Right cardiac atrium (tissue), 5 donors: ENCODE results near the gene CYP4Z1. TPM values are rescaled to one million over a fixed set of nuclear protein-coding genes. Genes with fewer than 3 reads are reported as not detected.
"Not testable (repeated sequence)": the region's sequence is repeated elsewhere in the genome, so short reads cannot be mapped to it uniquely, and the experiment has no call there.

ENCODE experiments used
- ATAC-seq, 2 donors: fragments of 200-7000 bp; cut with Tn5 transposase; one replicate each; pipeline versions ENCODE4 v1.8.0 to v1.9.1; 2020; ENCODE audit warnings: moderate library complexity in 2 of 2, mild to moderate bottlenecking in 1 of 2
- DNase-seq, 3 donors: peaks; one replicate each; pipeline ENCODE4 v3.0.0-alpha.2; 2020
- H3K27ac ChIP-seq: one replicate; pipeline ENCODE4 v1.5.1; 2013; ENCODE audit warnings: mild to moderate bottlenecking, low read length, control low read depth, moderate library complexity
- H3K27me3 ChIP-seq: one replicate; pipeline ENCODE4 v1.6.1; 2013; ENCODE audit not compliant: control insufficient read depth, insufficient read depth
- H3K4me1 ChIP-seq: one replicate; pipeline ENCODE4 v1.6.1; 2013; ENCODE audit warnings: low read length; ENCODE audit not compliant: control insufficient read depth, insufficient read depth
- H3K4me3 ChIP-seq: one replicate; pipeline ENCODE4 v1.5.1; 2013; ENCODE audit warnings: low read length, control low read depth
- H3K9me3 ChIP-seq: one replicate; pipeline ENCODE4 v1.6.1; 2013; ENCODE audit warnings: low read length; ENCODE audit not compliant: control insufficient read depth
- WGBS: extraction: QIAGEN DNeasy Blood & Tissue Kit; methylation state at CpG from one replicate; pipeline ENCODE4 v1.1.7; 2013; 5-methylcytosine and 5-hydroxymethylcytosine counted together
- intact Hi-C, 4 donors: fragments of 100-400 bp; cut with DNase I; formaldehyde crosslinking; loops; one replicate each; pipeline versions ENCODE4 v1.11.0 to v1.14.0; 2022 to 2023
- polyA plus RNA-seq: library from polyadenylated mRNA; stranded (reverse); fragments of 200-250 nt; gene quantifications from one replicate; pipeline ENCODE4 v1.2.3, GENCODE V29; 2013
- total RNA-seq, 4 donors: library from RNA; stranded (reverse); fragmentation: NEBNext Ultra II Directional; extraction: Animal tissue kit (Norgen Biotek cat#: 25700); gene quantifications; one replicate each; pipeline ENCODE4 v1.2.1, GENCODE V29; 2021
- donor health status: healthy with polysubstance abuse.
- donor health status: DM: no; HTN: yes; CAD: no.
- donor health status: DM: no; HTN: no; CAD: no.
- donor health status: DM: no; HTN: yes; CAD: no; lungs with severe emphysema.
- donor health status: DM: yes; HTN: yes; CAD: no.

Gene CYP4Z1
- total and polyA plus RNA-seq, 5 donors = 0.23 to 0.85 (median 0.47) TPM

- H3K9me3 ChIP-seq, H3K4me3 ChIP-seq, DNase-seq, H3K27me3 ChIP-seq, intact Hi-C loops, ATAC-seq, H3K4me1 ChIP-seq, H3K27ac ChIP-seq: not testable (repeated sequence)
- WGBS = 82% methylated on average over 3 of the region's 3 CpGs
These were observed 90.9 kb downstream of the CYP4Z1 start for GRCh38 chr1:47157957-47158356.

GRCh38 chr1:47160716-47161115 lies 93.7 kb downstream of the CYP4Z1 start:
- no peaks in the 10 kb centered on the region for H3K4me1 ChIP-seq
- H3K27me3 ChIP-seq = no peaks in the 10 kb centered on the region
- H3K9me3 ChIP-seq = peaks cover 2% of the 10 kb centered on the region
- DNase-seq = no peak
- no peak overlapping the region for H3K27ac ChIP-seq
- ATAC-seq = no peak
- H3K4me3 ChIP-seq = no peak overlapping the region
- intact Hi-C loops = no loop called here

GRCh38 chr1:47161298-47162040 lies 94.4 kb downstream of the CYP4Z1 start:
- intact Hi-C loops = no loop called here
- no peak overlapping the region for H3K27ac ChIP-seq
- ATAC-seq = no peak
- WGBS = 68% methylated on average over 5 of the region's 5 CpGs
- H3K4me3 ChIP-seq = no peak overlapping the region
- no peak for DNase-seq
- peaks cover 2% of the 10 kb centered on the region for H3K9me3 ChIP-seq
- no peaks in the 10 kb centered on the region for H3K4me1 ChIP-seq
- H3K27me3 ChIP-seq = no peaks in the 10 kb centered on the region

GRCh38 chr1:47164552-47164951 lies 97.5 kb downstream of the CYP4Z1 start:
- Histone ChIP-seq H3K27ac (no peak overlapping the region), H3K4me3 (no peak overlapping the region), H3K27me3 (no peaks in the 10 kb centered on the region), H3K4me1 (no peaks in the 10 kb centered on the region), H3K9me3 (peaks cover 2% of the 10 kb centered on the region)
- intact Hi-C loops = no loop called here
- no peak for ATAC-seq
- no peak for DNase-seq

Other genes with a start within 250 kb of the CYP4Z1 start
- under 1 TPM in 1 of 4 donors, not detected in 3; 0.57 TPM for gene CYP4A11, start 125.8 kb upstream of the CYP4Z1 start, total RNA-seq
- not detected for gene CYP4A11, start 125.8 kb upstream of the CYP4Z1 start, polyA plus RNA-seq
- gene CYP4X1, start 43.6 kb upstream of the CYP4Z1 start, total RNA-seq = 1 to 10 TPM; 3.2 to 8.7 (median 4.3) TPM
- 4.1 TPM for gene CYP4X1, start 43.6 kb upstream of the CYP4Z1 start, polyA plus RNA-seq
- gene CYP4A22, start 70.2 kb downstream of the CYP4Z1 start, total RNA-seq = not detected
- not detected for gene CYP4A22, start 70.2 kb downstream of the CYP4Z1 start, polyA plus RNA-seq
- under 1 TPM in 1 of 4 donors, not detected in 3; 0.48 TPM for gene PDZK1IP1, start 122.8 kb downstream of the CYP4Z1 start, total RNA-seq
- 0.23 TPM for gene PDZK1IP1, start 122.8 kb downstream of the CYP4Z1 start, polyA plus RNA-seq
- 1 to 10 TPM; 3.6 to 3.9 (median 3.9) TPM for gene TAL1, start 165.0 kb downstream of the CYP4Z1 start, total RNA-seq
- 3.3 TPM for gene TAL1, start 165.0 kb downstream of the CYP4Z1 start, polyA plus RNA-seq
- gene STIL, start 246.9 kb downstream of the CYP4Z1 start, total RNA-seq = under 1 TPM; 0.88 to 0.94 (median 0.89) TPM
- gene STIL, start 246.9 kb downstream of the CYP4Z1 start, polyA plus RNA-seq = 0.27 TPM